Kidney epithelial cell (primary cell): ENCODE results near the gene SYNGR1. TPM values are rescaled to one million over a fixed set of nuclear protein-coding genes. Genes with fewer than 3 reads are reported as not detected.

Experiments
- DNase-seq: peaks from one replicate; pipeline ENCODE4 v3.0.0-alpha.2; 2010; ENCODE audit warnings: low read depth
- H3K27me3 ChIP-seq: 2 replicates; pipeline ENCODE4 v1.6.0; 2011; ENCODE audit warnings: low read length; ENCODE audit not compliant: control insufficient read depth, insufficient read depth
- H3K36me3 ChIP-seq: 2 replicates; pipeline ENCODE4 v1.5.1; 2011; ENCODE audit warnings: low read length; ENCODE audit not compliant: control insufficient read depth, insufficient read depth
- H3K4me3 ChIP-seq: 2 replicates; pipeline ENCODE4 v1.5.1; 2011; ENCODE audit warnings: low read depth, mild to moderate bottlenecking, control low read depth, low read length
- total RNA-seq: library from RNA; depleted of rRNA; stranded (reverse); fragments of >200 nt; gene quantifications from 2 replicates; pipeline ENCODE4 v1.2.3, GENCODE V29; 2015
- TF ChIP-seq, protein P1 (sequence below): IDR thresholded peaks from 2 replicates; pipeline ENCODE4 v1.5.1; 2011; ENCODE audit warnings: mild to moderate bottlenecking, moderate library complexity, low read length, control low read depth, inconsistent platforms; ENCODE audit not compliant: insufficient read depth, poor library complexity, severe bottlenecking

SYNGR1 gene
- total RNA-seq, 1 donor from 2014 or later: 2.0 TPM

GRCh38 chr22:39371732-39372131 lies 21.9 kb downstream of the SYNGR1 start:
- TF ChIP-seq, protein P1, sequence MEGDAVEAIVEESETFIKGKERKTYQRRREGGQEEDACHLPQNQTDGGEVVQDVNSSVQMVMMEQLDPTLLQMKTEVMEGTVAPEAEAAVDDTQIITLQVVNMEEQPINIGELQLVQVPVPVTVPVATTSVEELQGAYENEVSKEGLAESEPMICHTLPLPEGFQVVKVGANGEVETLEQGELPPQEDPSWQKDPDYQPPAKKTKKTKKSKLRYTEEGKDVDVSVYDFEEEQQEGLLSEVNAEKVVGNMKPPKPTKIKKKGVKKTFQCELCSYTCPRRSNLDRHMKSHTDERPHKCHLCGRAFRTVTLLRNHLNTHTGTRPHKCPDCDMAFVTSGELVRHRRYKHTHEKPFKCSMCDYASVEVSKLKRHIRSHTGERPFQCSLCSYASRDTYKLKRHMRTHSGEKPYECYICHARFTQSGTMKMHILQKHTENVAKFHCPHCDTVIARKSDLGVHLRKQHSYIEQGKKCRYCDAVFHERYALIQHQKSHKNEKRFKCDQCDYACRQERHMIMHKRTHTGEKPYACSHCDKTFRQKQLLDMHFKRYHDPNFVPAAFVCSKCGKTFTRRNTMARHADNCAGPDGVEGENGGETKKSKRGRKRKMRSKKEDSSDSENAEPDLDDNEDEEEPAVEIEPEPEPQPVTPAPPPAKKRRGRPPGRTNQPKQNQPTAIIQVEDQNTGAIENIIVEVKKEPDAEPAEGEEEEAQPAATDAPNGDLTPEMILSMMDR: no peak
- Histone ChIP-seq H3K27me3 (no peaks in the 10 kb centered on the region), H3K36me3 (no peaks in the 10 kb centered on the region), H3K4me3 (no peak overlapping the region)
- DNase-seq: no peak

DNA sequence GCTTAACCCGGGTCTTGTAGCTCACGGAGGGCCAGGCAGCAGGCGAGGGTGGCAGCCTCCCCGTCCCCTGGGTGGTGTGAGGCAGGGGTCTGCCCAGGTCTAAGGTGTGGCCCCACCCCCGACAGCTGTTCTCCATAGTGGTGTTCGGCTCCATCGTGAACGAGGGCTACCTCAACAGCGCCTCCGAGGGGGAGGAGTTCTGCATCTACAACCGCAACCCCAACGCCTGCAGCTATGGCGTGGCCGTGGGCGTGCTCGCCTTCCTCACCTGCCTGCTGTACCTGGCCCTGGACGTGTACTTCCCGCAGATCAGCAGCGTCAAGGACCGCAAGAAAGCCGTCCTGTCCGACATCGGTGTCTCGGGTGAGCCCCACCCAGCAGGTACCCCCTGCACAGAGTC lies 24.4 kb downstream of the SYNGR1 start:
- no peak for DNase-seq
- no peak overlapping the region for H3K4me3 ChIP-seq
- TF ChIP-seq, protein P1: no peak
- H3K27me3 ChIP-seq: no peaks in the 10 kb centered on the region
- no peaks in the 10 kb centered on the region for H3K36me3 ChIP-seq

- Histone ChIP-seq H3K27me3 (no peaks in the 10 kb centered on the region), H3K36me3 (no peaks in the 10 kb centered on the region), H3K4me3 (no peak overlapping the region)
- TF ChIP-seq, protein P1: no peak
- no peak for DNase-seq
Measured at GRCh38 chr22:39374801-39375200, 25.0 kb downstream of the SYNGR1 start.

DNA sequence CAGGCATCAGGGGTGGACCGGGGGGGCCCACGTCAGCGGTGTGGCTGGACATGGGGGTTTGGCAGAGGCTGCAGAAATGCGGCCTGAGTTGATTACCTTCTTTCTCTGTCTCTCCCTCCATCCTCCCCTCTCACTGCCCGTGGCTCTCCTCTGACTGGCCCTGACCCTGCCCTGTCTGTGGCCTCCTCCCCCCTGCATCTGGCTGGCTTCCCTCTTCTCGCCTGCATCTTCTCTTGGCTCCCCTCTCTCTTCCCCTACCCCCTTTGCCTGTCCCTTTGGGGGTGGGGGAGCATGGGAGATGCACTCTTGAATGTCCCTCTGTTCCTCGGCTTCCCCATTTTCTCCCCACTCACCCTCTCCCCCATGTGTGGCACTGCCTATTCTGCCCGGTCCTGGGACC lies 25.9 kb downstream of the SYNGR1 start:
- H3K36me3 ChIP-seq: no peaks in the 10 kb centered on the region
- no peak overlapping the region for H3K4me3 ChIP-seq
- DNase-seq: no peak
- no peaks in the 10 kb centered on the region for H3K27me3 ChIP-seq
- TF ChIP-seq, protein P1: no peak

GRCh38 chr22:39379756-39380730 lies 30.3 kb downstream of the SYNGR1 start:
- TF ChIP-seq, protein P1: no peak
- Histone ChIP-seq H3K4me3 (no peak overlapping the region), H3K36me3 (no peaks in the 10 kb centered on the region), H3K27me3 (no peaks in the 10 kb centered on the region)
- DNase-seq: no peak
